GM18868 (cell line): ENCODE measurements around the gene TCOF1.
A peak's percentile ranks its signal among the peaks of the same experiment; 100 is the strongest.

Experiments used
- ATAC-seq: cut with Tn5 transposase; IDR thresholded peaks from one replicate; pipeline ENCODE4 v1.9.1; 2021; ENCODE audit warnings: mild to moderate bottlenecking, moderate library complexity; ENCODE audit not compliant: unreplicated experiment

The TCOF1 gene, protein sequence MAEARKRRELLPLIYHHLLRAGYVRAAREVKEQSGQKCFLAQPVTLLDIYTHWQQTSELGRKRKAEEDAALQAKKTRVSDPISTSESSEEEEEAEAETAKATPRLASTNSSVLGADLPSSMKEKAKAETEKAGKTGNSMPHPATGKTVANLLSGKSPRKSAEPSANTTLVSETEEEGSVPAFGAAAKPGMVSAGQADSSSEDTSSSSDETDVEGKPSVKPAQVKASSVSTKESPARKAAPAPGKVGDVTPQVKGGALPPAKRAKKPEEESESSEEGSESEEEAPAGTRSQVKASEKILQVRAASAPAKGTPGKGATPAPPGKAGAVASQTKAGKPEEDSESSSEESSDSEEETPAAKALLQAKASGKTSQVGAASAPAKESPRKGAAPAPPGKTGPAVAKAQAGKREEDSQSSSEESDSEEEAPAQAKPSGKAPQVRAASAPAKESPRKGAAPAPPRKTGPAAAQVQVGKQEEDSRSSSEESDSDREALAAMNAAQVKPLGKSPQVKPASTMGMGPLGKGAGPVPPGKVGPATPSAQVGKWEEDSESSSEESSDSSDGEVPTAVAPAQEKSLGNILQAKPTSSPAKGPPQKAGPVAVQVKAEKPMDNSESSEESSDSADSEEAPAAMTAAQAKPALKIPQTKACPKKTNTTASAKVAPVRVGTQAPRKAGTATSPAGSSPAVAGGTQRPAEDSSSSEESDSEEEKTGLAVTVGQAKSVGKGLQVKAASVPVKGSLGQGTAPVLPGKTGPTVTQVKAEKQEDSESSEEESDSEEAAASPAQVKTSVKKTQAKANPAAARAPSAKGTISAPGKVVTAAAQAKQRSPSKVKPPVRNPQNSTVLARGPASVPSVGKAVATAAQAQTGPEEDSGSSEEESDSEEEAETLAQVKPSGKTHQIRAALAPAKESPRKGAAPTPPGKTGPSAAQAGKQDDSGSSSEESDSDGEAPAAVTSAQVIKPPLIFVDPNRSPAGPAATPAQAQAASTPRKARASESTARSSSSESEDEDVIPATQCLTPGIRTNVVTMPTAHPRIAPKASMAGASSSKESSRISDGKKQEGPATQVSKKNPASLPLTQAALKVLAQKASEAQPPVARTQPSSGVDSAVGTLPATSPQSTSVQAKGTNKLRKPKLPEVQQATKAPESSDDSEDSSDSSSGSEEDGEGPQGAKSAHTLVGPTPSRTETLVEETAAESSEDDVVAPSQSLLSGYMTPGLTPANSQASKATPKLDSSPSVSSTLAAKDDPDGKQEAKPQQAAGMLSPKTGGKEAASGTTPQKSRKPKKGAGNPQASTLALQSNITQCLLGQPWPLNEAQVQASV (N-terminal part only)

GRCh38 chr5:150357326-150358260, at the start of gene TCOF1:
TSS of gene TCOF1 (plus strand) at chr5:150357697. CDS start at chr5:150357747, 50 bp downstream.
- ATAC-seq: peak; percentile 96

DNA sequence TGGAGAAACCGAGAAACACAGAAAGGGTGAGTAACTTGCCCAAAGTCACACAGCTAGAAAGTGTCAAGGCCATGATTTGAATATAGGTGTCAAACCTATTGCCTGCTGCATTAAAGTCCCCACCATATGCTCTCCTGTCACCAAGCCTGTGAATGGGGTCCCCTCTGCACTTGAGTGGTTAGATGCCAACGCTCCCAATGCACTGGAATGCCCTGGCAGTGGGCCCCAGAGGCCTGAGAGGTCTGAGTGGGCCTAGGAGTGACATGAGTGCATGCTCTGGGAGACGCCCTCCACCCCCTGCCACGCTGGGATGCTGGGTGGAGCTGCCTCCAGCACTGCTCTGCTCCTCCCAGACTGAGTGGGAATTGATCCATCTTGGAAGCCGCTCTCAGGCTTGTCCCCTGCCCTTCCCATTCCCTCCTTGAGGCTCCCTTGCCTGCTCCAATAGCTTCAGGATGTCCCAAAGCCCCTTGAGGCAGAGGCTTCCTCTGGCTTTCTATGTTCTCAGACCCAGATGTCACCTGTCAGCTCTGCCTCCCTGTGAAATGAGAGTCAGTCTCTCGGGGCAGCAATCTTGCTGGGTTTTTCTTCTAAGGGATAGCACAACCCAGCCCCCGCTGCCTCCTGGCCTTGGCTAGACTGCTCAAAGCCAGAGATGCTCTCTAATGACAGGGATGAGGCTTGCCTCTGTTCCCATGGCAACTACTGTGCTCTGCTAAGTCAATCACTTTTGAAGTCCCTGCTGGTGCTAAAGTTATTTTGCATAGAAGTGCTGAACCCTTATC, 48.2 kb upstream of the TCOF1 start:
- no peak for ATAC-seq

DNA sequence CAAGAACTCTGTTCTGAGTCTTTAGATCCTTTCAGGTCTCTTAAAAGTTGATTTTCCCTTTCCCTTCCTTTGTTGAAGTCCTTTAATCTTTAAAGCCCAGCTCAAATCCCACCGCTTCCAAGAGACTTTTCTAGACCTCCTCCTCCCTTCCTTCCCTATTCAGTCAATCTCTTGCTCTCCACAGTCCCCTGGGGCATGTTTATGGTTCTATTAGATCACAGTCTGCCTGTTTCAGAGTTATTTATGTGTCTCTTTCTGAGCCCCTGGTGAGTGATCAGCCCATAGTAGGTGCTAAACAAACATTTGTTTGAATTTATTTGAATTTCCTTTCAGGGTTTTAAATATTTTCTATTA, 47.6 kb upstream of the TCOF1 start:
- ATAC-seq: no peak

DNA sequence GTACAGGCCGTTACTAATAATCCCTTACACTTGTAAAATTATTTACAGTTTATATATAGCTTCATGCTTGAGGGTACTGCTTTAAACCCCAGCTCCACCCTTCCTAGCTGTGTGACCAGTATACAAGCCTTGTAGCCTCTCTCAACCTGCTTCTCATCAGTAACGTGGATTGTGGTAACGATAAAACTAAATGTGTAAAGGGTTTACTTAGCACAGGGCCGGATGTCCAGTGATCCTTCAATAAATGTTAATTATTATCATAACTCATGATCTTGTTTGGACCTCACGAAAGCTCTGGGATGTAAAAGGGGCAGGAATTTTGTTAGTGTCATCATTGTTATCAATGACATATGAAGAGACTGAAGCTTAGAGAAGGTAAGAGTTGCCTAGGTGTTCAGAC, 47.3 kb upstream of the TCOF1 start:
- no peak for ATAC-seq

GRCh38 chr5:150311015-150311692, 46.3 kb upstream of the TCOF1 start:
- ATAC-seq: no peak

DNA sequence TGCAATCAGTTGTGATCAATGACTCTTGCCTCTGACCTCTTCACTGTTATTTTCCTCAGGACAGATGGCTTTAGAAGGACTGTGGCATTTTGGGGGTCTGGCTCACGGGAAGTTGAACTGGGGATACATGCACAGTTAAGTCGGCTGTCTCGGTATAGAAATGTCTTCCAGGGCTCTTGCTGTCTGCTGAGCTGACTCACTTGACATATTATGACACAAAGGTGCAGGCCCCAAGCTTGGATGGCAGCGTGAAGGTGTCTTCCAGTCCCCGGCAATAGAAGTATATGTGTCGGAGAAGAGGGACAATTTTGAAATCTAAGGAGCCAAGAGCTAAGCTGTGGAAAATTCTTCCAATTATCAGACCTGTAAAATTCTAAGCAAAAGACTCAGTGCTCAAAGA, 45.0 kb upstream of the TCOF1 start:
- ATAC-seq: no peak

DNA sequence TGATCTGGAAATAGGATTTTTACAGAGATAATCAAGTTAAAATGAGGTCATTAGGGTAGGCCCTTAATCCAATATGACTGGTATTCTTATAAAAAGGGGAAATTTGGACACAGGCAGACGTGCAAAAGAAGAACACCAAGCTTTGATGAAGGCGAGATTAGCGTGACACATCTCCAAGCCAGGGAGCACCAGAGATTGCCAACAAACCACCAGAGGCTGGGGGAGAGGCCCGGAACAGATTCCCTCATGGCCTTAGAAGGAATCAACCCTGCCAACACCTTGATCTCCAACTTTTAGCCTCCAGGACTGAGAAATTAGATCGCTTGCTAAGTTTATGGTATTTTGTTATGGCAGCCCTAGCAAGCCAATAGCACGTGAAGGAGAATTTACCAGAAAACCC, 44.0 kb upstream of the TCOF1 start:
- ATAC-seq: no peak

- ATAC-seq: no peak
These were observed 43.4 kb upstream of the TCOF1 start for GRCh38 chr5:150313921-150314716.

DNA sequence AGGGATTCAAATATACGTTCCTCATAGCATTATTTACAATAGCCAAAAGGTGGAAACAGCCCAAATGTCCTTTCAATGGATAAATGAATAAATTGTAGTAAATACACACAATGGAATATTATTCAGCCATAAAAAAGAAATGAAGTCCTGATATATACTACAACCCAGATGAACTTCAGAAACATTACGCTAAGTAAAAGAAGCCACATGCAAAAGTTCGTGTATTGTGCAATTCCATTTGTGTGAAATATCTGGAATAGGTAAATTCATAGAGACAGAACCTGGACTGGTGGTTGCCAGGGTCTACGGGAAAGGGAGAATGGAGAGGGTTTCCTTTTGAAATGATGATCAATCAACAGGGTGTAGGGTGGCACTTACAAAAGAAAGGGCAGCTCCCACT, 42.3 kb upstream of the TCOF1 start:
- ATAC-seq: no peak

- ATAC-seq: no peak
These were observed 41.2 kb upstream of the TCOF1 start for GRCh38 chr5:150316320-150316719.

- no peak for ATAC-seq
These were observed 40.2 kb upstream of the TCOF1 start for GRCh38 chr5:150317048-150318003.

- ATAC-seq: no peak
These were observed 38.6 kb upstream of the TCOF1 start for GRCh38 chr5:150318613-150319483.

DNA sequence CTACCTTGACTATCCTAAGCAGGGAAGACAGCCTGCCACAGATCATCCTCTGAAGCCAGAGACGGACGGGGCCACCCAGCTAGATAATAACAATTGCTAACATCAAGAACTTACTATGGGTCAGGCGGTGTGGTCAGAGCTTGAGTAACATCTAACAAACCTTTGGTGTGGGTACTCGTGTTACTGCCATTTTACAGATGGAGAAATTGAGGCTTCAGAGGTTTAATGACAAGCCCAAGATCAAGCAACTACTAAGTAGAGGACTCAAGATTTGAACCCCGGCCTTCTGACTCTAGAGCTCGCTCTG, 38.1 kb upstream of the TCOF1 start:
- no peak for ATAC-seq

DNA sequence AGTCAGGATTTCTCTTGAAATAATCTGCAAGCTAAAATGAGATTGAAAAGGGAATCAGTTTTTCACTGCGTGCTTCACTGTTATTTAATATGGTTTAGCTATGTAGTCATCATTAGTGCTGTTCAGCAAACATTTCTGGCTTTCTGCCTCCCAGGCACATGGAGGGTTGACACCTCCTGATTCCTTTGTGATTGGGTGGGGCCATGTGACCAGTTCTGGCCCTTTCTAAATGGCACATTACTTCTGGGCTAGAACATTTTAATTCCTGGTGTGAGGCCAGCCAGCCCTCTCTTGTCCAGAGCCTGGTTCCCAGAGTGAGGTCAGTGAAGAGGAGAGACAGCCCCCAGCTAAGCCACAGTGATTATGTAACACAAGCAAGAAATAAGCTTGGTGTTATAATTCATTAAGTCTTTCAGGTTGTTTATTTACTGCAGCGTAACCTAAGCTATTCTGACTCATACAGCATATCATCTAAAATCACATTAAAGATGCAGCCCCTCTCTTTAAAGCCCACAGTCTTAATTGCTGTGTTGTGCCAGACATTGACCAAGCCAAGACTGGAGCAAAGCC, 37.4 kb upstream of the TCOF1 start:
- ATAC-seq: no peak

DNA sequence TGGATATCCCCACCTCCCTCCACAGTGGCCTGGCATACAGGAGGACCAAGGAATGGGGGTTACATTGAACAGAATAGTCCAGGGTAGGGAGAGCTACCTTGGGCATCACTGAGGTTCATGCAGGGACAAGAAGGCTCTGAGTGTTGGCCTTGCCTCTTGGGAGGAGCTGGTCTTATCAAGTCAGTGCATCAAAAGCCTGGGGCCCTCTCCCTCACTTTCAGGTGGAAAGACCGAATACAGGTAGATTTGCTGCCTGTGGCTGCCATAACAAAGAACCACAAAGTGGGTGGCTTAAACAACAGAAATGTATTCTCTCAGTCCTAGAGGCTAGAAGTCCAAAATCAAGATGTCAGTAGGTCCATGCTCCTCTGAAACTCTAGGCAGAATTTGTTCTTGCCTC, 36.3 kb upstream of the TCOF1 start:
- ATAC-seq: no peak

DNA sequence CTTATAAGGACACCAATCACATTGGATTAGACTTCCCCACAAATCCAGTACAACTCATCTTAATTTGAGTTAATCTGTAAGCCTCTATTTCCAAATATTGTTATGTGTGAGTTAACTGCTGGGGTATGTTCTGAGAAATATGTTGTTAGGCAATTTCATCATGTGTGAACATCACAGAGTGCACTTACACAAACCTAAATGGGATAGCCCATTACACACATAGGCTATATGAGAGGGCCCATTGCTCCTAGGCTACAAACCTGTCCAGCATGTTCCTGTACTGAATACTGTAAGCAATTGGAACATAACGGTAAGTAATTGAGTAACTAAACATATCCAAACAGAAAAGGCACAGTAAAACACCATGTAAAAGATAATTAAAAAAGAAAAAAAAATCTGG, 35.7 kb upstream of the TCOF1 start:
- no peak for ATAC-seq
